Measurements from ENCODE around the gene ISY1. TPM values are rescaled to one million over a fixed set of nuclear protein-coding genes. Genes with fewer than 3 reads are reported as not detected.
"Not testable (repeated sequence)": the region's sequence is repeated elsewhere in the genome, so short reads cannot be mapped to it uniquely, and the experiment has no call there.

Gene ISY1
- 8.5 TPM for total RNA-seq

DNA sequence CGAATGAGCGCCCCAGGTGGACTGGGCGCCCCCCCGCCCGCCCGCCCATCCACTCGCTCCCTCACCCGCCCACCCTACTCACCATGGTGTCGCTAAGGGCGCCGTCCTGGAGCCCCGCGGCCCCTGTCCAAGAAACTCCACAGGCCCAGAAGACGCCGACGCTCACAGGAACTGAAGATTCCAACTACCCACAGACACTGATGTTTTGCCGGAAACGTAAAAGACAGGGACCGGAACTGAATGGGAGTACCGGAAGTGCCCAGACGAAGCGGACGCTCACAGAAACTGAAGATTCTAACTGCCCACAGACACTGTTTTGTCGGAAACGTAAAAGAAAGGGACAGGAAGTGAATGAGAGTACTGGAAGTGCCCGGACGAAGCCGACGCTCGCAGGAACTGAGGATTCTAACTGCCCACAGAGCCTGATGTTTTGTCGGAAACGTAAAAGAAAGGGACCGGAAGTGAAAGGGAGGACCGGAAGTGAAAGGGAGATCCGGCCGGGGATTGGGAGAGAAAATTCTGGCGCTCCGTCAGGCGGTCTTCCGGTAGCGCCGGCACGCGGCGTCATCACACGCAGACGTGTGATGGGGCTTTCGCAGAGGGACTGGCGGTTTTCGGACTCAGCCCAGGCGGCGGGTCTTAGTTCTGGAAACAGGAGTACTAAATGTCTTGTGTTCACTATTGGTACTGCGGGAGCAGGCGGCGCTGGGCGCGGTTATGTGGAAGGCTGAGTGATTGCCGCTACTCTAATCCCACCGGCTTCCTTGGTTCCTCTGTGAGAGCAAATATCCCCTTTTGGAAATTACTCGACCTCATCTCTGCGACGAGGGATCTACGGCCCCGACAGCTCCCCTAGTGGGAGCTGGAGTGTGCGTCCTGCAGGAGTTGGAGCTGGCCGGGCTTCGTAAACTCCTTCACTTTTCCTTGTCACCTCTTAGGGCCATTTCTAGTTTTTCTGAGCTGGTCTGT is at the start of gene ISY1:
TSS of gene ISY1 (minus strand) at position 173 of the 969 bp plus-strand sequence. CDS start at position 85, 88 bp downstream.
- peak; percentile 90 for DNase-seq (ENCODE audit: low spot score)
- peak; percentile 90 for ATAC-seq

DNA sequence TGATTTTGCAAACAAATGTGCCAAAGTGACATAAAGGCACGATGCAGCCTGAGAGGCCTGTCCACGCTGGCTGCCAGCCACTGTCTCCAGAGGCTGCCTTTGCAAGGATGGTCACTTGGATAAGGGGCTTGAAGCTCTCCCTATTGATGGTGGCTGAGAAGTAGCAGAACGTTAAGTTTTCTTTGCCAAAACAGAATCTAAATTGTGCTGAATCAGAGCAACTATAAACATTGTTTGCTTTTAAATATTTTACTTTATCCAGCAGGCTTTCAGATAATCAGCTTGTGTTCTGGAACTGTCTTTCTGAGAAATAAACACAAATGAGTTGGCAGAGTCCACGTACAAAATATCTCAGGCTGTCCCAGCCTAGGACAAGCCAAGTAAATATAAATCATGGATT is 46.6 kb upstream of the ISY1 start:
- DNase-seq (ENCODE audit: low spot score), result no peak
- peak; percentile 29 for ATAC-seq

DNA sequence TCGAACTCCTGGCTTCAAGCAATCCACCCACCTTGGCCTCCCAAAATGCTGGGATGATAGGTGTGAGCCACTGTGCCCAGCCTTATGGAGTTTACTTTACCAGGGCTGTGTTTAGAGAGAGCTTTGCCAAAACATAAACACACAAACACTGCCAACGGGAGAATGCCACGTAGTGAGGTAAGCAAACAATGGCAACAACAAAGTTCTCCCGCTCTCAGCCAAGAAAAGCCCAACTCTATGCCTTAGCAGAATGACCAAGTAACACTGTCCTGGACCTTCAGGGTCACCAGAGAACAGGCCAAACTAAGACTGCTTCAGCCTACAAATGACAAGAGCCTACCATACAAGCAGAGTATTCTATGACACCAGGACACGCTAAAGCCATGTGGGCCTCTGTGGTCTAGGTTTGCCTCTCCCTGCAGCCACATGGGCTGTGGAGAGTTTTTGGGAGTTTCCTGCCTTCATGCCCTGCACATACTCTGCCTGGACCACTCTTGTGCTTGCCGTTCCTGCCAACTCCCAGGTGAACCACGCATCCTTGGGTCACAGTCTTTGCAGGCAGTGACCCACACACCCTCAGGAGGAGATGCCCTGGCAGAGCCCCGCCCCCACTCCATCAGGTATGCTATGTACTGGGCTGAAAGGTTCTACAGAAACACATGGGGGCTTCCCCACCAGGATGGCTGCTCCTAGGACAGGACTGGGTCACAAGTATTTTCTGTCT is 44.4 kb upstream of the ISY1 start:
- peak; percentile 82 for ATAC-seq
- DNase-seq (ENCODE audit: low spot score), result peak; percentile 74

DNA sequence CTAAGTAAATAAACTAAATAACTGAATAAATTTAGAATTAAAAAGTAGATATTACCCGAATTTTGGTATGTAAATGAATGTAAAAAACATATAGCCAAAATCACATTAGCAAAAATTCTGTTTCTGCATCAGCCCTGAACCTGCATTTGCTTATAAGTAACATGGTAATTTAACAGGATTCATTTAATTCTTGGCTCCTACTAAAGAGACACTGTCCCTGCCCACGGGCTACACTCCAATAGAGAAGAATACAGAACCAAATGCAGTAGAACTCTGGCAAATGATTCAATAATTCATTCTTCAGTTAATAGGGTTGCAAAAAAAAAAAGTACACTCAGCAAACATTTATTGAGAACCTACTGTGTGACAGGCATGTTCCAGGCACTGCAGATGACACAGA is 43.6 kb upstream of the ISY1 start:
- ATAC-seq (no peak), DNase-seq (ENCODE audit: low spot score) (no peak)

DNA sequence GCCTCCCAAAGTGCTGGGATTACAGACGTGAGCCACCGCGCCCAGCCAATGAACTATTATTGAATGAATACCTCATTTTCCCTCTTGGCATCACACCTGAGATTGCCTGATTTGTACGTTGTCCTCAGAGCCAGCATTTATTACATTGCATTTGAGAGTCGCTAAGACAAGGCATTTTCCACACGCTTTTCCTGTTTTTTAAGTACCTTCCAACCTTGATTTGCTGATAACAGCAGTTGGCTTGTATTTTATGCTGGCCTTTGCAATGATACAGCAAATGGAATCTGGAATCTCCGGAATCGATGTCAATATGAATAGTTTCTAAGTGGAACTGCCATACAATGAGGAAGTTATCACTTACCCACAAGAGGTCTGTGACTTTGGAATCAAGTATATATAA is 38.5 kb upstream of the ISY1 start:
- no peak for ATAC-seq
- peak; percentile 47 for DNase-seq (ENCODE audit: low spot score)

DNA sequence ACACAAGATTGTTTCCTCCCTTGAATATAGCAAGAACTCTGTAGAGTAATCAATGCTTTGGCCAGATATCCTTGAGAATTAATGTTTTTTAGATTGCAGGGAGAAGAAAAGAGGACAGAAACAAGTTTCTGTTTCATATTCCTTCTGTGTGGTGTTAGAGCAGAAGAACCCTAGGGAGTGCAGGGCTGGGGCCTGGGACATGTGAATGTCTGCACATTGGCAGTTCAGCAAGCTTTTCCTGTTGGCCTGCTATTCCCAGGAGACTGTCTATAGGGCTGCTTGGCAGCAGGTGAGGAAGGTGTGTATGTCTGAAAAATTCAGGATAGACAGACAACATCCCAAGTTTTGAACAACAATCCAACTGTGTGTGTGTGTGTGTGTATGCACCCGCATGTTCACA is 36.5 kb upstream of the ISY1 start:
- DNase-seq (ENCODE audit: low spot score) (peak; percentile 31), ATAC-seq (no peak)

DNA sequence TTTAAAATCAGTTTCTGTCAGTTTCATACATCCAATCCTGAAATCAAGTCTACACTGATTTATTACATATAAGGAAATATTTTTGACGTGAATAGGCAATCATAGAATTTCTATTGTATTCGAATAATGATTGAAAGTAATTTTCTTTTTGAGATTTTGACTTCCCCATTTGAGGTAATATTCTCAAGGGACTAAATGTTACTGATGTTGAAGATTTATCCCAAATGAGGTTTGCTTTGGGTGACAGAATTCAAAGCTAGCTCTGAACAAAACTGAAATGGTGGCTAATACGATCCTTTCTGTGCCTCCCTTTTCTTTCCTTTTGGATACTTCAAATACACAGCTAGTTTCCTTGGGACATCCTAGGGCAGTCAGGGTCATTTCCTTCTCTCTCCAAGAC is 35.7 kb upstream of the ISY1 start:
- ATAC-seq, result no peak
- no peak for DNase-seq (ENCODE audit: low spot score)

DNA sequence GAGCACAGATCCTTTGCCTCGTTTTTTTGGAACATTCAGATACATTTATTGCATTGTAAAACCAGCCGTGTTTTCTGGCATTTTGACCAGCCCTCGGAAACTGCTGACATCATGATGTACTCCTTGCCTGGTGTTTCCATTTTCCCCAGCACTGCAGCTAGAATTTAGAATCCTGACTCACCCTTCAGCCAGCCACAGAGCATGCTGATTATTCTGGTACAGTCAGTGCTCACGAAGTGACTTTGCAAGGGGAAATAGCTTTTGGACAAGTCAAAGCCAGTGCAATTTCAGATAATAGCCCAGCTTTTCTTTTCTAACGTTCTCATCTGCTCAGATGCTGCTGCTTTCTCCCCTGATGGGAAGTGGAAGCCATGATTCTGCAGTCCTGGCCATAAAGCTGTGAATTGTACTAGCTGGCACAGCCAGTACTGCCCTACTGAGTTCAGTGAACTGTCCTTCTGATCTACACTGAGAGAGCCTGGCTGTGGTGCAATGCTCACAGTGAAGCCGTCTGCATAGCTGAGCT is 34.9 kb upstream of the ISY1 start:
- peak; percentile 97 for ATAC-seq

DNA sequence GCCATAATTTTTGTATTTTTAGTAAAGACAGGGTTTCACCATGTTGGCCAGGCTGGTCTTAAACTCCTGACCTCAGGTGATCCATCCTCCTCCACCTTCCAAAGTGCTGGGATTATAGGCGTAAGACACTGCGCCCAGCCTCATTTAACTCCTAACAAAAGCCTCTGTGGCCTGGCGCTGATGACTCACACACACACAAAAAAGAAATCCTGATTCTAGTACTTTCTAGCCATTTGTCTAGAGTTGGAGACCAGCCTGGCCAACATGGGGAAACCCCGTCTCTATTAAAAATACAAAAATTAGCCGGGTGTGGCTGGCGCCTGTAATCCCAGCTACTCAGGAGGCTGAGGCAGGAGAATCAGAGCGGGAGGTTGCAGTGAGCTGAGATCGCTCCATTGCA is 28.9 kb upstream of the ISY1 start:
- not testable (repeated sequence) for DNase-seq (ENCODE audit: low spot score)

More for the DNA sequence above, 34.9 kb upstream of the ISY1 start:
- DNase-seq (ENCODE audit: low spot score), result peak; percentile 73

DNA sequence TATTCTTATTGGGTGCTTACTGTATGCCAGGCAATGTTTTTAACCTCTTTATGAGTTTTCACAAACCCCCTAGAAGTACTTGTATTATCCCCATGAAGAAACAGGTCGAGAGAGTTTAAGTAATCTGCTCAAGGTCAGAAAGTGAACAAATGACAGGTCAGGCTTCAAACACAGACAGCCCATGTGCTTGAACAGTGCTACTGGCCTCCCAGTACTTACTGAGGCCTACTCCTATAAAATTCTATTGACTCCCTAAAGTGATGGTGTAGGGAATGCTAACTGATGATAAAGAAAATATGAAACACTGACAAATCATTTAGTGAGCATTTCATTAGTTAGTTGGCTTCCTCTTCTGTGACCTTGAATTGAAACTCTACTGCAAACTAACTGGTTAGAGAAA is 27.0 kb upstream of the ISY1 start:
- DNase-seq (ENCODE audit: low spot score), result no peak
- ATAC-seq, result no peak

More for the DNA sequence above, 28.9 kb upstream of the ISY1 start:
- not testable (repeated sequence) for ATAC-seq

DNA sequence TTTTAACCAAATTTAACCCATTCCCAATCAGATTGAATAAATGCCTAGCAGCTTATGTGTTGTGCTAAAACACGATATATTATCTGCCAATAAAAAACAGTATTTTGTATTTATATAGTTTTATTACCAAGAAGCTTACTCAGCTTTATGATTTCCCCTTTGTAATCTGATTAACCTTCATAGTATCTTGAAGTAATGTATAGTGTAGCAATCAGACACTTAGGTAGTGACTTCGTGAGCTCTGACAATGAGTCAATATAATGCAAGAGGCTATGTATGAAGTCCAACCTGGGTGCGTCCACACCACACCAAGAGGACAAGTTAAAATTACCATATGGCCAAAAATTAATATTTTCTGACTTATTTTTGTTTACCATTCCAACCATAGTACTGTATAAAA is 24.9 kb upstream of the ISY1 start:
- no peak for DNase-seq (ENCODE audit: low spot score)
- no peak for ATAC-seq

DNA sequence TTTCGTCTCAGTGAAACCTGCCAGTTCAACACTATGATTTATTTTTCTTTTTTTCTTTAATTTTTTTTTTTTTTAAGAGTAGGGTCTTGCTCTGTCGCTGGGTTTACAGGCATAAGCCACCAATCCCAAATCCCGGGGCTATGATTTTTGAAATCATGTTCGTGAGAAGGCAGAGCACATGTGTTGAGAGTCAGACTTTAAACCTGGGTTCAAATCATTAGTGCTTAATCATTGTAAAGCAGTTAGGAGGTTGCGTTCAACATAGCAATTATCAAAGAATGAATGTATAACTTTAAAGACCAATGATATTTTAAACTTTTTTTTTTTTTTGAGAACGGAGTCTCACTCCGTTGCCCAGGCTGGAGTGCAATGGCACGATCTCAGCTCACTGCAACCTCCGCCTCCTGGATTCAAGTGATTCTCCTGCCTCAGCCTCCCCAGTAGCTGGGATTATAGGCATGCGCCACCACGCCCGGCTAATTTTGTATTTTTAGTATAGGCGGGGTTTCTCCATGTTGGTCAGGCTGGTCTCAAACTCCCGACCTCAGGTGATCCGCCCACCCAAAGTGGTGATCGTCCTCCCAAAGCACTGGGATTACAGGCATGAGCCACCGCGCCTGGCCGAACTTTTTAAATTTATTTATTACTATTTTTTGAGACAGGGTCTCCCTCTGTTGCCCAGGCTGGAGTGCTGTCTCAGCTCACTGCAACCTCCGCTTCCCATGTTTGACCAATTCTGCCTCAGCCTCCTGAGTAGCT is 24.1 kb upstream of the ISY1 start:
- not testable (repeated sequence) for ATAC-seq
- peak; percentile 39 for DNase-seq (ENCODE audit: low spot score)

DNA sequence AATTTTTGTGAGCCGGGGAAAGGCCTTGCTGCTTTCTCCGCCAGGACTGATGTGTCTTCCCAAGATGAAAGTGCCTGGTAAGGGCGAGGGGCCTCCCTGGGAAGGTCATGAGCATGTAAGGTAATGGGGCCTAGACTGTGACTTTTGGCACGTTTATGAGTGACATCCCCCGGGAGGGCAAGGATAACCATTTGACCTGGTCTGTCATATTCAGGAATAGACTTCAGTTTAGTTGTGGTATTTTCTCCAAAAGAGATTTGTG is 23.5 kb upstream of the ISY1 start:
- DNase-seq (ENCODE audit: low spot score), result no peak
- ATAC-seq, result peak; percentile 27

DNA sequence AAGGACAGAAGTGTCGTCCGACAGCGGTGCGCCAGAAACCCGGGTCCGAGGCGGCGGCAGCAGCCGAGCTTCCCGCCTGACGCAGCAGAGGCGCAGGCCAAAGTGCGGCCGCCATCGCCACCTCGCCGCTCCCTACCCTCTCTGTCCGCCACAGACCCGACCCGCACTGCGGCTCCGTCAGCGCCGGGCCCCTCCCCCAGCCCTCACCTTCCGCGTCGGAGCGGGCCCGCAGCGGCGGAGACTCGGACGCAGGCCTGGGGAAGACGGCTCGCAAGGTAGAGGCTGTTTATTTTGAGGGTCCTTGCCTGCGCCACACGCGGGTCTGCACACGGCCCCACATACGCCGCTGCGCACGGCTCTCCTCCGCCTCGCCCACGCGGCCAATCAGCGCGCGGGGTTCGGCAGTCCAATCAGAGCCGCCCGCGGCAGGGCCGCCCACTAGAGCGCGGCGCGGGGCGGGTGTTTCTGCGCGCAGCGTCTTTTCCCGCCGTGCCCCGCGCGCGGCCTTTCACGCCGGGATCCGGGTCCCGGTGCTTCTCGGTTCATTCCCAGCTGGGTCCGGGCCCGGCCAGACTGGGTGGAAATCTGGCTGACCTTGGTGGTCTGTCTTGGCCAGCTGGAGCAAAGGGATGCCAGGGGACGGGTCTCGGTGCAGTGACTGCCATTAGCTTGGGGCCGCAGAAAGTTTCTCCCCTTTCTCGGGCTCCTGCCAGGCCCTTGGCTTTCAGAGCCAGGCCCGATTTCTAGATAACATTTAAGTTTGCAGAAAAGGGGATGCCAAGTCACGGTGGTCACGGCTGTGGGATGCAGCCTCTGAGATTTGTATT is 22.9 kb upstream of the ISY1 start, which contains the start of gene CNBP:
TSS of gene CNBP (minus strand) at position 328 of the 827 bp plus-strand sequence. CDS start 12,139 bp downstream, outside the sequence.
- ATAC-seq, result peak; percentile 96

DNA sequence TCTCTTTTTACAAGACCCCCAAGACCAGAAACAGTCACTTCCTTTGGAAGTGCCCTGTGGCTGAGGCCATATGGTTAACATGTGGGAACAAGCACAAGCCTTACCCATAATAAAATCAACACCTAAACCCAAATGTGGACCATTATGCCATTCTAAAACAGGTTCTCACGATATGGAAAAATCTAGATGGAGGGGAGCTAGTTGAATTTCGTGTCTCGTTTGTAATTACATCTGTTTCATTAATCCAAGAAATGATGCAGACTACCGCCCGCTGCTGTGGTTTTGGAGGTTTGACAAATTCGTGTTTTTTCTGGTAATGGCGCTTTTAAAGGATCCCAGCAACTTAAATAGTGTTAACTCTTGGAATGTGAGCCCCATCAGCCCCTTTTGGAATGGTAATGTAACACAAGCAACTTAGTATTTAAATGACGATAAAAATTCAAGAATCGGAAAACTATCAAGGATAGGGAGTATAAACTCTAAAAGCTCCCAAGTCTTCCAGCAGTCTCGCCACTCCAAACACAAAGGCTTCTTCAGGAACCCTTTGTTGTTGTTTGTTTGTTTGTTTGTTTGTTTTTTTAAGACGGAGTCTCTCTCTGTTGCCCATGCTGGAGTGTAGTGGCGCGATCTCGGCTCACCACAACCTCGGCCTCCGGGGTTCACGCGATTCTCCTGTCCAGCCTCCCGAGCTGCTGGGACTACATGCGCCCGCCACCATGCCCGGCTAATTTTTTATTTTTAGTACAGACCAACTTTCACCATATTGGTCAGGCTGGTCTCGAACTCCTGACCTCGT is 21.7 kb upstream of the ISY1 start:
- DNase-seq (ENCODE audit: low spot score) (no peak), ATAC-seq (no peak)

More for the DNA sequence above, 22.9 kb upstream of the ISY1 start, which contains the start of gene CNBP:
- peak; percentile 95 for DNase-seq (ENCODE audit: low spot score)

DNA sequence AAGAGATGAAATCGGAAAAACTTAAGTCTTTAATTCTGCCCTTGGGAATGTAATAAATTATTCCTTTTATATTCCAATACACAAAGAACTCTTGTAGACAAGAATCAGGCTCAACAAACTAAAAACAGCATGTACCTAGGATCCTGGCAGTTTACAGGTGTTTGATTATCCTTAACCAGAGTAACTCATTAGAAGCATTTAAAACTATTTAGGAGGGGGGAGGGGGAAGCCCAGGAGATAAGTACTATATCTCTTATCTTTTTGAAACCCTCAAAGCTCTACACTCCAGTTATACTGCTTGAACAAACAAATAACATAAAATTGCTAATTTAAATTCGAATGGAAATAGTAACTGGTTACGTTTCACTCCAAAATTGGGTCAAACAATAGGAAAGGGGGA is 21.0 kb upstream of the ISY1 start:
- ATAC-seq (no peak), DNase-seq (ENCODE audit: low spot score) (no peak)

DNA sequence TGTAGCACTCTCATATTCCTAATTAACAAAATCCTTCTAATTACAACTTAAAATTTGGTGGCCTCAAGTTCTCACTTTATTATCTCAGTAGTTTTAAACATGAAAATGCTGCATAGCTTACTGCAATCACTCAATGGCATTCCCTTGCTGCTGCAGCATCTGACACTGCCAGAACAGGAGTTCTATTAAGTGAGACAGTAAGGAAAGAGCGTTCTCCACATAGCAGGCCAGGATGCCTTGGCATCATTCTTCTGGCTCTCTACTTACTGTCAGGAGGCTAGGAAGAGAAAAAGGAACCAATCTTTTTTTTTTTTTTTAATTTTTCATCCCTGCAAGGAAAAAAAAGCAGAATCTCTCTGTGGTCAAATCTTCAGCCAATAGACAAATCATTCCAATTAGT is 19.6 kb upstream of the ISY1 start:
- no peak for ATAC-seq

DNA sequence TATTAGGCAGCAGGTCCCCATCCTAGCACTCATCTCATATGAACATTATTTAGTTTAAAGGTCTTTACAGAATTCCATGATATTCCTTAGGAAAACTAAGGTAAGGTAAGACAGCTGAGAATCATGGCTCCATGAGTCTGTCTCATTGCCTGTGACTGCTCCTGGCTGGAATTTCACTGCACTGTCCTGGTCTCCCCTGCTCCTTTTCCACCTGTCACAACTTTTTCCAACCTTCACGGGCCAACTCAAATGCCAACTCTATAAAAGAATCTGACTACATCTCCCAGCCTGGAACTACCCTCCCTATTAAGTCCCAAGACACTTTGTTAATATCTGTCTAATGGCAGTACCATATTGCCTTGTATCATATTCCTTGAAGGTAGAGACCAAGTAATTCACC is 15.2 kb upstream of the ISY1 start:
- no peak for ATAC-seq
- DNase-seq (ENCODE audit: low spot score), result no peak

More for the DNA sequence above, 19.6 kb upstream of the ISY1 start:
- no peak for DNase-seq (ENCODE audit: low spot score)

DNA sequence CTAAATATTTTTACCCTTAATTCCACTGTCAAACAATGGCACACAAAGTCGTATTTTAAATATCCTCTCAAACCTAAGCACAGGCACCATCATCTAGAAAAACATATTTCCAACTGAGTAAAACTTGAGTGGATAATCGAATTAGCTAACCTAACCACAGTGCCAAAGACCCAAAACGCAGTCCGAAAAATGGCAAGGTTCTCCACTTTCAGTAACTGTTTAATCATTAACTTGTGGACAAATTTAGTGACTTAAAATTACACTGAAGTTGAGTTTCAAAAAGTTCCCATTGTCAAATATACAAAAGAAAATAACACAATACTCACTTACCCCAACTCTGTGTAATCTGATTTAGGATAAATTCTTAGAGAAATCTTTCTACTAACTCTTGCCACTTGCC is 12.9 kb upstream of the ISY1 start:
- peak; percentile 73 for ATAC-seq
- DNase-seq (ENCODE audit: low spot score), result no peak
